SK-N-SH (cell line): Measurements from ENCODE around the gene CLINT1. TPM values are rescaled to one million over a fixed set of nuclear protein-coding genes. Genes with fewer than 3 reads are reported as not detected.
A peak's percentile ranks its signal among the peaks of the same experiment; 100 is the strongest.

Experiments
- CTCF ChIA-PET: fragments of 300-600, 350-600 bp; formaldehyde crosslinking; extraction: SDS; loops from one replicate; lab custom pipeline; 2021; lab: Yijun Ruan, JAX
- POLR2A ChIA-PET: fragments of 350-600 bp; sonication (Branson Sonifier 250); formaldehyde crosslinking; extraction: SDS; loops from one replicate; lab custom pipeline; 2020; ENCODE audit warnings: antibody characterized with exemption, inconsistent platforms; lab: Yijun Ruan, JAX
- DNase-seq: peaks from one replicate; pipeline ENCODE4 v3.0.0; 2012
- H2AFZ ChIP-seq: fragments of 200-600 bp; sonication (generic); 2 replicates; pipeline ENCODE4 v1.8.1; 2016; ENCODE audit warnings: antibody characterized with exemption, mild to moderate bottlenecking, low read depth
- H3F3A ChIP-seq: fragments of 200-600 bp; sonication (generic); replicated peaks from 2 replicates; pipeline ENCODE3; 2016; ENCODE audit warnings: antibody characterized with exemption, mild to moderate bottlenecking; ENCODE audit not compliant: insufficient read depth
- H3K27ac ChIP-seq, 2 experiments: fragments of 200-500 bp in 1 of 2; fragments of 200-600 bp in 1 of 2; sonication (Bioruptor generic) in 1 of 2; sonication (generic), shearing (Covaris generic) in 1 of 2; 2 replicates each; pipeline versions ENCODE4 v1.5.1 to v1.6.1; 2014 to 2016; ENCODE audit warnings: low read depth in 2 of 2, inconsistent platforms in 1 of 2, low read length in 1 of 2, mild to moderate bottlenecking in 1 of 2, mixed read lengths in 1 of 2
- H3K27me3 ChIP-seq: fragments of 200-600 bp; sonication (generic), shearing (Covaris generic); 2 replicates; pipeline ENCODE4 v1.6.1; 2016; ENCODE audit warnings: mixed run types; ENCODE audit not compliant: insufficient read depth
- H3K36me3 ChIP-seq, 2 experiments: fragments of 200-500 bp in 1 of 2; fragments of 200-600 bp in 1 of 2; sonication (Bioruptor generic) in 1 of 2; sonication (generic) in 1 of 2; replicated peaks in 1 of 2; 2 replicates each; pipeline versions ENCODE3 to v1.5.1; 2014 to 2016; ENCODE audit warnings: low read length in 1 of 2, mild to moderate bottlenecking in 1 of 2; ENCODE audit not compliant: insufficient read depth in 2 of 2, control insufficient read depth in 1 of 2
- H3K4me1 ChIP-seq, 2 experiments: fragments of 200-500 bp in 1 of 2; fragments of 200-600 bp in 1 of 2; sonication (Bioruptor generic) in 1 of 2; sonication (generic), shearing (Covaris generic) in 1 of 2; 2 replicates each; pipeline versions ENCODE4 v1.5.1 to v1.6.1; 2014 to 2016; ENCODE audit warnings: low read depth in 1 of 2, low read length in 1 of 2, mixed run types in 1 of 2; ENCODE audit not compliant: insufficient read depth in 2 of 2, control insufficient read depth in 1 of 2
- H3K4me2 ChIP-seq: fragments of 200-600 bp; sonication (generic), shearing (Covaris generic); 2 replicates; pipeline ENCODE4 v1.6.1; 2017; ENCODE audit warnings: mixed run types
- H3K4me3 ChIP-seq, 2 experiments: fragments of 200-500 bp in 1 of 2; fragments of 200-600 bp in 1 of 2; sonication (Bioruptor generic) in 1 of 2; sonication (generic), shearing (Covaris generic) in 1 of 2; 2 replicates each; pipeline versions ENCODE4 v1.5.1 to v1.8.1; 2014 to 2016; ENCODE audit warnings: low read depth in 2 of 2, inconsistent platforms in 1 of 2, low read length in 1 of 2, mild to moderate bottlenecking in 1 of 2, mixed read lengths in 1 of 2, moderate library complexity in 1 of 2
- H3K79me2 ChIP-seq: fragments of 200-600 bp; sonication (generic); 2 replicates; pipeline ENCODE4 v1.8.1; 2017; ENCODE audit warnings: mild to moderate bottlenecking; ENCODE audit not compliant: insufficient read depth
- H3K9ac ChIP-seq: fragments of 200-600 bp; sonication (generic); 2 replicates; pipeline ENCODE4 v1.6.1; 2017; ENCODE audit warnings: mixed run types
- H3K9me2 ChIP-seq: fragments of 200-600 bp; sonication (generic); 2 replicates; pipeline ENCODE4 v1.6.1; 2017; ENCODE audit warnings: mixed run types
- H3K9me3 ChIP-seq: fragments of 200-600 bp; sonication (generic); 2 replicates; pipeline ENCODE4 v1.6.1; 2017; ENCODE audit warnings: mixed run types, mild to moderate bottlenecking, moderate library complexity
- H4K20me1 ChIP-seq: fragments of 200-600 bp; sonication (generic); 2 replicates; pipeline ENCODE4 v1.6.1; 2017; ENCODE audit warnings: mild to moderate bottlenecking, mixed run types; ENCODE audit not compliant: insufficient read depth
- CHD2 ChIP-seq: fragments of 150-350 bp; IDR thresholded peaks from 2 replicates; pipeline ENCODE4 v1.6.1; 2018; ENCODE audit warnings: low read length; ENCODE audit not compliant: partially characterized antibody
- ELF1 ChIP-seq: IDR thresholded peaks from 2 replicates; pipeline ENCODE4 v1.4.0; 2012
- EP300 ChIP-seq, 2 experiments: IDR thresholded peaks; 2 replicates each; pipeline versions ENCODE4 v1.4.0 to v1.6.1; 2012; ENCODE audit warnings: borderline replicate concordance in 1 of 2, low read depth in 1 of 2, low read length in 1 of 2
- FOXM1 ChIP-seq: IDR thresholded peaks from 2 replicates; pipeline ENCODE4 v1.4.0; 2012; ENCODE audit warnings: low read depth, mild to moderate bottlenecking
- GABPA ChIP-seq: IDR thresholded peaks from 2 replicates; pipeline ENCODE4 v1.4.0; 2012; ENCODE audit warnings: low read depth, mild to moderate bottlenecking
- GATA2 ChIP-seq: sonication (generic); formaldehyde crosslinking; IDR thresholded peaks from 2 replicates; pipeline ENCODE4 v1.5.0; 2020; ENCODE audit warnings: mild to moderate bottlenecking, missing genetic modification reagents
- JUND ChIP-seq: IDR thresholded peaks from 2 replicates; pipeline ENCODE4 v1.4.0; 2012
- MEF2A ChIP-seq: IDR thresholded peaks from 2 replicates; pipeline ENCODE4 v1.4.0; 2012; ENCODE audit warnings: low read depth, borderline replicate concordance
- MXI1 ChIP-seq: IDR thresholded peaks from 2 replicates; pipeline ENCODE4 v1.6.1; 2012; ENCODE audit warnings: mild to moderate bottlenecking, low read depth, low read length, improper control_type of control experiment
- NFIC ChIP-seq: IDR thresholded peaks from 2 replicates; pipeline ENCODE4 v1.4.0; 2012; ENCODE audit warnings: borderline replicate concordance
- NRF1 ChIP-seq: IDR thresholded peaks from 2 replicates; pipeline ENCODE4 v1.6.1; 2012; ENCODE audit warnings: low read depth, mild to moderate bottlenecking, low read length
- POLR2AphosphoS5 ChIP-seq: IDR thresholded peaks from 2 replicates; pipeline ENCODE4 v1.6.1; 2012; ENCODE audit warnings: low read depth, low read length
- RAD21 ChIP-seq: IDR thresholded peaks from 2 replicates; pipeline ENCODE4 v1.6.1; 2012; ENCODE audit warnings: mild to moderate bottlenecking, low read length
- RFX5 ChIP-seq: IDR thresholded peaks from 2 replicates; pipeline ENCODE4 v1.6.1; 2012; ENCODE audit warnings: mild to moderate bottlenecking, improper control_type of control experiment, low read length
- SIN3A ChIP-seq: IDR thresholded peaks from 2 replicates; pipeline ENCODE4 v1.6.1; 2012; ENCODE audit warnings: low read depth, mild to moderate bottlenecking, low read length, moderate library complexity, borderline replicate concordance
- SMC3 ChIP-seq: IDR thresholded peaks from 2 replicates; pipeline ENCODE4 v1.6.1; 2012; ENCODE audit warnings: low read depth, low read length, improper control_type of control experiment
- TCF12 ChIP-seq: IDR thresholded peaks from 2 replicates; pipeline ENCODE4 v1.4.0; 2012
- TEAD4 ChIP-seq: IDR thresholded peaks from 2 replicates; pipeline ENCODE4 v1.4.0; 2012; ENCODE audit warnings: mild to moderate bottlenecking, borderline replicate concordance; ENCODE audit not compliant: insufficient read depth
- YY1 ChIP-seq: IDR thresholded peaks from 2 replicates; pipeline ENCODE4 v1.4.0; 2012; ENCODE audit warnings: low read depth, mild to moderate bottlenecking
- WGBS: methylation state at CpG from one replicate; pipeline ENCODE4 v1.1.6; 2017; ENCODE audit warnings: low lambda C conversion rate; 5-methylcytosine and 5-hydroxymethylcytosine counted together
- polyA plus RNA-seq, 3 experiments: library from polyadenylated mRNA; depleted of rRNA; stranded (reverse); fragments of >200 nt; gene quantifications; 2 replicates each; pipeline ENCODE4 v1.2.3, GENCODE V29; 2012
- TF ChIP-seq, protein P1 (sequence below): IDR thresholded peaks from 2 replicates; pipeline ENCODE4; 2012
- TF ChIP-seq, protein P2 (sequence below): IDR thresholded peaks from 2 replicates; pipeline ENCODE4 v1.4.0; 2012; ENCODE audit warnings: low read depth
- TF ChIP-seq, protein P3 (sequence below): fragments of 150-350 bp; IDR thresholded peaks from 2 replicates; pipeline ENCODE4 v1.6.1; 2016; ENCODE audit warnings: mild to moderate bottlenecking, low read depth, low read length
- TF ChIP-seq, protein P4 (sequence below): fragments of 200-600 bp; sonication (generic); IDR thresholded peaks from 2 replicates; pipeline ENCODE4 v1.6.1; 2017; ENCODE audit warnings: antibody characterized with exemption, mild to moderate bottlenecking, moderate library complexity
- TF ChIP-seq, protein P5 (sequence below): fragments of 150-350 bp; IDR thresholded peaks from 2 replicates; pipeline ENCODE4 v1.6.1; 2017; ENCODE audit warnings: antibody characterized with exemption, low read length, low read depth, borderline replicate concordance

CLINT1 gene
- polyA plus RNA-seq, 1 of the 3 experiments (the other 2 are of a cell fraction): 65.4 TPM

DNA sequence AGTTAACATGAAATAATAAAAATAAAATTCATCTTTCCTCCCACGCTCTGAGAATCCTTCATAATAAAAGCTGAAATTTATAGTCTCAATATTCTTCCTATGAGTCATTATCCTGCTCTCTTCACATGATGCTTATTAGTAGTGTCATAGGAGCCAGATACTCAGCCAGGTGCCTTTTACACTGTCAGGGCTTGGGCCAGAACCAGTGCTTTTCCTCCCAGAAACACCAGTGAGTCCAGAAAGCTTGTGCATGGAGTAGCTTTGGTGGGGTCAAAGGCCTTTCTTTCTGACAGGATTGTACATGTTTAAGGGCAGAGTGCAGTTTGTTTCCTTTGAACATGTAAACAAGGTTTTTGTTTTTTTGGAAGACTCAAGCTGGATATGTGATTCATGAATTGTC is 108.6 kb downstream of the CLINT1 start (continued):
- TF ChIP-seq, protein P1, sequence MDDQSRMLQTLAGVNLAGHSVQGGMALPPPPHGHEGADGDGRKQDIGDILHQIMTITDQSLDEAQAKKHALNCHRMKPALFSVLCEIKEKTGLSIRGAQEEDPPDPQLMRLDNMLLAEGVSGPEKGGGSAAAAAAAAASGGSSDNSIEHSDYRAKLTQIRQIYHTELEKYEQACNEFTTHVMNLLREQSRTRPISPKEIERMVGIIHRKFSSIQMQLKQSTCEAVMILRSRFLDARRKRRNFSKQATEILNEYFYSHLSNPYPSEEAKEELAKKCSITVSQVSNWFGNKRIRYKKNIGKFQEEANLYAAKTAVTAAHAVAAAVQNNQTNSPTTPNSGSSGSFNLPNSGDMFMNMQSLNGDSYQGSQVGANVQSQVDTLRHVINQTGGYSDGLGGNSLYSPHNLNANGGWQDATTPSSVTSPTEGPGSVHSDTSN: peak; percentile 86
- no peak for TF ChIP-seq YY1
- peak; percentile 53; the same call in 1 of the 2 replicates for TF ChIP-seq TCF12
- TF ChIP-seq TEAD4: no peak
- no peak for TF ChIP-seq NRF1
- no peak for TF ChIP-seq CHD2
- no peak for TF ChIP-seq NFIC
- TF ChIP-seq JUND: peak; percentile 64
- TF ChIP-seq POLR2AphosphoS5: no peak
- TF ChIP-seq, protein P2, sequence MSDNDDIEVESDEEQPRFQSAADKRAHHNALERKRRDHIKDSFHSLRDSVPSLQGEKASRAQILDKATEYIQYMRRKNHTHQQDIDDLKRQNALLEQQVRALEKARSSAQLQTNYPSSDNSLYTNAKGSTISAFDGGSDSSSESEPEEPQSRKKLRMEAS: no peak
- TF ChIP-seq ELF1: no peak
- TF ChIP-seq, protein P3, sequence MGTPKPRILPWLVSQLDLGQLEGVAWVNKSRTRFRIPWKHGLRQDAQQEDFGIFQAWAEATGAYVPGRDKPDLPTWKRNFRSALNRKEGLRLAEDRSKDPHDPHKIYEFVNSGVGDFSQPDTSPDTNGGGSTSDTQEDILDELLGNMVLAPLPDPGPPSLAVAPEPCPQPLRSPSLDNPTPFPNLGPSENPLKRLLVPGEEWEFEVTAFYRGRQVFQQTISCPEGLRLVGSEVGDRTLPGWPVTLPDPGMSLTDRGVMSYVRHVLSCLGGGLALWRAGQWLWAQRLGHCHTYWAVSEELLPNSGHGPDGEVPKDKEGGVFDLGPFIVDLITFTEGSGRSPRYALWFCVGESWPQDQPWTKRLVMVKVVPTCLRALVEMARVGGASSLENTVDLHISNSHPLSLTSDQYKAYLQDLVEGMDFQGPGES: no peak
- TF ChIP-seq EP300 (IDR thresholded peaks at IDR 0.05; ENCODE audit: borderline replicate concordance in 1 of 2, low read depth in 1 of 2, low read length in 1 of 2): no peak; a peak in 1 of 4 replicates
- TF ChIP-seq FOXM1: no peak
- TF ChIP-seq MXI1: no peak
- TF ChIP-seq, protein P4, sequence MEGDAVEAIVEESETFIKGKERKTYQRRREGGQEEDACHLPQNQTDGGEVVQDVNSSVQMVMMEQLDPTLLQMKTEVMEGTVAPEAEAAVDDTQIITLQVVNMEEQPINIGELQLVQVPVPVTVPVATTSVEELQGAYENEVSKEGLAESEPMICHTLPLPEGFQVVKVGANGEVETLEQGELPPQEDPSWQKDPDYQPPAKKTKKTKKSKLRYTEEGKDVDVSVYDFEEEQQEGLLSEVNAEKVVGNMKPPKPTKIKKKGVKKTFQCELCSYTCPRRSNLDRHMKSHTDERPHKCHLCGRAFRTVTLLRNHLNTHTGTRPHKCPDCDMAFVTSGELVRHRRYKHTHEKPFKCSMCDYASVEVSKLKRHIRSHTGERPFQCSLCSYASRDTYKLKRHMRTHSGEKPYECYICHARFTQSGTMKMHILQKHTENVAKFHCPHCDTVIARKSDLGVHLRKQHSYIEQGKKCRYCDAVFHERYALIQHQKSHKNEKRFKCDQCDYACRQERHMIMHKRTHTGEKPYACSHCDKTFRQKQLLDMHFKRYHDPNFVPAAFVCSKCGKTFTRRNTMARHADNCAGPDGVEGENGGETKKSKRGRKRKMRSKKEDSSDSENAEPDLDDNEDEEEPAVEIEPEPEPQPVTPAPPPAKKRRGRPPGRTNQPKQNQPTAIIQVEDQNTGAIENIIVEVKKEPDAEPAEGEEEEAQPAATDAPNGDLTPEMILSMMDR: no peak
- no peak for TF ChIP-seq RFX5

DNA sequence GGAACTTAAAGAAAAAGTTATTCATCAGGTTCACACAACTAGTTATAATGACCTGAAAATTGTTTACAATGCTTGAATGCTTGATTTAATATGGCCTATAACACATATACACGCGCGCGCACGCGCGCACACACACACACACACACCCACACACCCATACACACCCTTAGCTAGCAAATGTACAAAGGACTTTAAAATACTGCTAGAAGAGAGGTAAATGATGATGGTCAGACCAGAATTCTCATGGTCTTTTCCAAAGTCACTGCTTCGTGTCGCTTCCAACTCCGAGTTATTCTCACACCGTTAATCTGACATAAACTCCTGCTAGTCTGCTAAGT is 109.5 kb downstream of the CLINT1 start:
- Histone ChIP-seq H3K79me2 (peaks cover 61% of the 10 kb centered on the region), H3K4me3 (no peak overlapping the region), H3K27ac (peak overlapping the region in 1 of 2 experiments; percentile 81; a peak in 2 of 4 replicates), H3K4me1 (peaks cover 15% of the 10 kb centered on the region in 2 experiments; a peak in 3 of 4 replicates), H3F3A (peaks cover 18% of the 10 kb centered on the region), H2AFZ (no peak overlapping the region), H3K9me2 (no peaks in the 10 kb centered on the region), H3K27me3 (no peaks in the 10 kb centered on the region), H3K4me2 (peak overlapping the region; percentile 58; the same call in 1 of the 2 replicates), H3K36me3 (peaks cover 10 to 15% of the 10 kb centered on the region in 2 experiments), H3K9ac (peak overlapping the region; percentile 21; the same call in 1 of the 2 replicates), H4K20me1 (no peaks in the 10 kb centered on the region), H3K9me3 (no peaks in the 10 kb centered on the region)
- no peak for TF ChIP-seq RAD21
- TF ChIP-seq JUND: no peak
- TF ChIP-seq, protein P1: no peak
- no peak for TF ChIP-seq NFIC
- TF ChIP-seq SIN3A: no peak
- TF ChIP-seq MXI1: no peak
- no peak for TF ChIP-seq TCF12
- no peak for TF ChIP-seq GABPA
- TF ChIP-seq ELF1: no peak
- TF ChIP-seq POLR2AphosphoS5: no peak
- TF ChIP-seq MEF2A: no peak
- TF ChIP-seq SMC3: no peak
- TF ChIP-seq RFX5: no peak
- no peak for TF ChIP-seq GATA2 (CRISPR knock-in tag)
- no peak for TF ChIP-seq EP300 (IDR thresholded peaks at IDR 0.05; ENCODE audit: borderline replicate concordance in 1 of 2, low read depth in 1 of 2, low read length in 1 of 2)
- TF ChIP-seq, protein P5, sequence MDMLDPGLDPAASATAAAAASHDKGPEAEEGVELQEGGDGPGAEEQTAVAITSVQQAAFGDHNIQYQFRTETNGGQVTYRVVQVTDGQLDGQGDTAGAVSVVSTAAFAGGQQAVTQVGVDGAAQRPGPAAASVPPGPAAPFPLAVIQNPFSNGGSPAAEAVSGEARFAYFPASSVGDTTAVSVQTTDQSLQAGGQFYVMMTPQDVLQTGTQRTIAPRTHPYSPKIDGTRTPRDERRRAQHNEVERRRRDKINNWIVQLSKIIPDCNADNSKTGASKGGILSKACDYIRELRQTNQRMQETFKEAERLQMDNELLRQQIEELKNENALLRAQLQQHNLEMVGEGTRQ: no peak
- no peak for TF ChIP-seq NRF1
- ChIA-PET CTCF (no interaction called here), POLR2A (no interaction called here)
- WGBS: 81% methylated on average over 11 of the region's 11 CpGs
- no peak for DNase-seq
